PFSK-1 (cell line): ENCODE results near the gene BCL10.

Source experiments
- FOXP2 ChIP-seq: optimal IDR thresholded peaks from 2 replicates; pipeline ENCODE3; 2011; ENCODE audit warnings: borderline replicate concordance, control low read depth, inconsistent platforms; ENCODE audit not compliant: insufficient read depth; ENCODE audit errors: extremely low read length, extremely low read depth
- POLR2AphosphoS5 ChIP-seq: IDR thresholded peaks from 2 replicates; pipeline ENCODE4 v1.6.1; 2012; ENCODE audit warnings: low read depth, mild to moderate bottlenecking, control low read depth, low read length, moderate library complexity
- REST ChIP-seq, 2 experiments: IDR thresholded peaks; 2 replicates each; pipeline versions ENCODE4 v1.6.1 to v1.8.0; 2011 to 2012; ENCODE audit warnings: low read depth in 2 of 2, low read length in 2 of 2, control low read depth in 1 of 2, inconsistent platforms in 1 of 2, mild to moderate bottlenecking in 1 of 2, moderate library complexity in 1 of 2; ENCODE audit not compliant: insufficient read depth in 1 of 2
- SIN3A ChIP-seq: IDR thresholded peaks from 2 replicates; pipeline ENCODE4 v1.6.1; 2012; ENCODE audit warnings: mild to moderate bottlenecking, low read length, moderate library complexity, borderline replicate concordance; ENCODE audit not compliant: insufficient read depth
- TAF1 ChIP-seq: IDR thresholded peaks from 2 replicates; pipeline ENCODE4 v1.6.1; 2012; ENCODE audit warnings: low read length, control low read depth, borderline replicate concordance; ENCODE audit not compliant: insufficient read depth

The BCL10 gene

GRCh38 chr1:85317560-85317959 lies 41.1 kb upstream of the BCL10 start:
- TF ChIP-seq FOXP2 (no peak), SIN3A (no peak), TAF1 (no peak), REST (IDR thresholded peaks at IDR 0.05; ENCODE audit: insufficient read depth in 1 of 2, low read depth in 2 of 2, low read length in 2 of 2) (no peak), POLR2AphosphoS5 (no peak)

GRCh38 chr1:85316321-85316720 lies 39.9 kb upstream of the BCL10 start:
- TF ChIP-seq FOXP2 (no peak), POLR2AphosphoS5 (no peak), TAF1 (no peak), REST (IDR thresholded peaks at IDR 0.05; ENCODE audit: insufficient read depth in 1 of 2, low read depth in 2 of 2, low read length in 2 of 2) (no peak), SIN3A (no peak)

- TF ChIP-seq SIN3A = no peak
- TF ChIP-seq REST (IDR thresholded peaks at IDR 0.05; ENCODE audit: insufficient read depth in 1 of 2, low read depth in 2 of 2, low read length in 2 of 2) = no peak
- TF ChIP-seq TAF1 = no peak
- TF ChIP-seq FOXP2 = no peak
- no peak for TF ChIP-seq POLR2AphosphoS5
These were observed 39.4 kb upstream of the BCL10 start for GRCh38 chr1:85315789-85316188.

GRCh38 chr1:85314726-85315125 lies 38.3 kb upstream of the BCL10 start:
- TF ChIP-seq REST (IDR thresholded peaks at IDR 0.05; ENCODE audit: insufficient read depth in 1 of 2, low read depth in 2 of 2, low read length in 2 of 2) (no peak), SIN3A (no peak), FOXP2 (no peak), TAF1 (no peak), POLR2AphosphoS5 (no peak)
